Stimulated activated CD4-positive, alpha-beta T cell treated with anti-CD3 and anti-CD28 coated beads, TNF-alpha, amount 100 ng/mL, for 4 hours (primary cell): ENCODE measurements around the gene DPM2.

Experiments used
- DNase-seq, 3 experiments: peaks; one replicate each; pipeline ENCODE4 v3.0.0-alpha.2; 2020; ENCODE audit warnings: low read depth in 3 of 3

The DPM2 gene

GRCh38 chr9:127973169-127974000, 35.7 kb upstream of the DPM2 start:
- no peak for DNase-seq

- no peak for DNase-seq
Observed at GRCh38 chr9:127972236-127972871, 34.7 kb upstream of the DPM2 start.

- DNase-seq = no peak
Observed at GRCh38 chr9:127971357-127972235, 33.9 kb upstream of the DPM2 start.

GRCh38 chr9:127970401-127971313, 33.0 kb upstream of the DPM2 start:
- DNase-seq = peak in 2 of 3 experiments; percentile 31 to 34

GRCh38 chr9:127968700-127969383, 31.2 kb upstream of the DPM2 start:
- DNase-seq = no peak

- DNase-seq = peak in 2 of 3 experiments; percentile 29 to 40
Observed at GRCh38 chr9:127968042-127968441, 30.4 kb upstream of the DPM2 start.

GRCh38 chr9:127967151-127967809, 29.6 kb upstream of the DPM2 start:
- DNase-seq = no peak

GRCh38 chr9:127966416-127967150, 28.9 kb upstream of the DPM2 start:
- no peak for DNase-seq

GRCh38 chr9:127965953-127966352, 28.3 kb upstream of the DPM2 start:
- no peak for DNase-seq

GRCh38 chr9:127963359-127964064, 25.9 kb upstream of the DPM2 start:
- no peak for DNase-seq

- DNase-seq = no peak
Observed at GRCh38 chr9:127963041-127963358, 25.3 kb upstream of the DPM2 start.

GRCh38 chr9:127962278-127962677, 24.6 kb upstream of the DPM2 start:
- DNase-seq = no peak

- no peak for DNase-seq
Observed at GRCh38 chr9:127961613-127962155, 24.0 kb upstream of the DPM2 start.

GRCh38 chr9:127961155-127961490, 23.5 kb upstream of the DPM2 start:
- DNase-seq = no peak

- no peak for DNase-seq
Observed at GRCh38 chr9:127960410-127961154, 22.9 kb upstream of the DPM2 start.

GRCh38 chr9:127959841-127960409, 22.3 kb upstream of the DPM2 start:
- DNase-seq = no peak

- no peak for DNase-seq
Observed at GRCh38 chr9:127959398-127959797, 21.7 kb upstream of the DPM2 start.

- no peak for DNase-seq
Observed at GRCh38 chr9:127958728-127959127, 21.1 kb upstream of the DPM2 start.
